ENCODE measurements around the gene MOGAT1. TPM values are rescaled to one million over a fixed set of nuclear protein-coding genes. Genes with fewer than 3 reads are reported as not detected.

The MOGAT1 gene
- total and polyA plus RNA-seq, 3 donors from 2014 or later = not detected

- 80 to 86% methylated on average over 3 of the region's 3 CpGs for whole genome bisulfite sequencing, 2 donors
- Histone ChIP-seq H3K36me3 (ENCODE audit: low read depth, missing control alignments) (no peaks in the 10 kb centered on the region), H3K4me3 (no peak overlapping the region), H3K4me1 (no peaks in the 10 kb centered on the region), H3K27ac (no peak overlapping the region), H3K9me3 (no peaks in the 10 kb centered on the region), H3K27me3 (no peaks in the 10 kb centered on the region)
- TF ChIP-seq CTCF (IDR thresholded peaks at IDR 0.05) (no peak), POLR2A (IDR thresholded peaks at IDR 0.05) (no peak)
- DNase-seq = no peak
- intact Hi-C loops (cut with DNase I; ENCODE audit: low total_unique reads) = no loop called here
Measured at GRCh38 chr2:222677981-222678380, 6.5 kb downstream of the MOGAT1 start.

GRCh38 chr2:222683805-222684204, 12.3 kb downstream of the MOGAT1 start:
- Histone ChIP-seq H3K4me1 (no peaks in the 10 kb centered on the region), H3K27ac (no peak overlapping the region), H3K4me3 (no peak overlapping the region), H3K9me3 (no peaks in the 10 kb centered on the region), H3K36me3 (ENCODE audit: low read depth, missing control alignments) (no peaks in the 10 kb centered on the region), H3K27me3 (no peaks in the 10 kb centered on the region)
- no peak for TF ChIP-seq POLR2A (IDR thresholded peaks at IDR 0.05)
- no peak for TF ChIP-seq CTCF (IDR thresholded peaks at IDR 0.05)
- WGBS, 2 donors = 70 to 80% methylated on average over 3 of the region's 3 CpGs
- intact Hi-C loops (cut with DNase I; ENCODE audit: low total_unique reads) = no loop called here
- DNase-seq = no peak

GRCh38 chr2:222686086-222686750, 14.8 kb downstream of the MOGAT1 start:
- no peak for DNase-seq
- TF ChIP-seq POLR2A (IDR thresholded peaks at IDR 0.05) (no peak), CTCF (IDR thresholded peaks at IDR 0.05) (no peak)
- Histone ChIP-seq H3K36me3 (ENCODE audit: low read depth, missing control alignments) (no peaks in the 10 kb centered on the region), H3K9me3 (no peaks in the 10 kb centered on the region), H3K27ac (no peak overlapping the region), H3K27me3 (no peaks in the 10 kb centered on the region), H3K4me3 (no peak overlapping the region), H3K4me1 (no peaks in the 10 kb centered on the region)
- 75% methylated on average over 5 of the region's 5 CpGs for WGBS, 2 donors
- intact Hi-C loops (cut with DNase I; ENCODE audit: low total_unique reads) = no loop called here

- no peaks in the 10 kb centered on the region for H3K27me3 ChIP-seq
- DNase-seq = no peak
- intact Hi-C loops (cut with DNase I; ENCODE audit: low total_unique reads) = no loop called here
- H3K27ac ChIP-seq = no peak overlapping the region
- H3K4me3 ChIP-seq = no peak overlapping the region
- 51 to 66% methylated on average over 2 of the region's 2 CpGs for whole genome bisulfite sequencing, 2 donors
- H3K36me3 ChIP-seq (ENCODE audit: low read depth, missing control alignments) = no peaks in the 10 kb centered on the region
- no peaks in the 10 kb centered on the region for H3K4me1 ChIP-seq
- H3K9me3 ChIP-seq = no peaks in the 10 kb centered on the region
- no peak for TF ChIP-seq CTCF (IDR thresholded peaks at IDR 0.05)
- TF ChIP-seq POLR2A (IDR thresholded peaks at IDR 0.05) = no peak
Measured at GRCh38 chr2:222688917-222689316, 17.5 kb downstream of the MOGAT1 start.

GRCh38 chr2:222689322-222689721, 17.9 kb downstream of the MOGAT1 start:
- TF ChIP-seq POLR2A (IDR thresholded peaks at IDR 0.05) = no peak
- no peak for TF ChIP-seq CTCF (IDR thresholded peaks at IDR 0.05)
- H3K27me3 ChIP-seq = no peaks in the 10 kb centered on the region
- no peaks in the 10 kb centered on the region for H3K4me1 ChIP-seq
- H3K9me3 ChIP-seq = no peaks in the 10 kb centered on the region
- no peak overlapping the region for H3K27ac ChIP-seq
- WGBS, 2 donors = 64 to 75% methylated on average over 2 of the region's 2 CpGs
- intact Hi-C loops (cut with DNase I; ENCODE audit: low total_unique reads) = no loop called here
- H3K36me3 ChIP-seq (ENCODE audit: low read depth, missing control alignments) = no peaks in the 10 kb centered on the region
- no peak for DNase-seq
- no peak overlapping the region for H3K4me3 ChIP-seq
